ENCODE data around the gene RAB21. TPM values are rescaled to one million over a fixed set of nuclear protein-coding genes. Genes with fewer than 3 reads are reported as not detected.

Gene RAB21
- total RNA-seq, 1 donor from 2014 or later, result 31.0 TPM

DNA sequence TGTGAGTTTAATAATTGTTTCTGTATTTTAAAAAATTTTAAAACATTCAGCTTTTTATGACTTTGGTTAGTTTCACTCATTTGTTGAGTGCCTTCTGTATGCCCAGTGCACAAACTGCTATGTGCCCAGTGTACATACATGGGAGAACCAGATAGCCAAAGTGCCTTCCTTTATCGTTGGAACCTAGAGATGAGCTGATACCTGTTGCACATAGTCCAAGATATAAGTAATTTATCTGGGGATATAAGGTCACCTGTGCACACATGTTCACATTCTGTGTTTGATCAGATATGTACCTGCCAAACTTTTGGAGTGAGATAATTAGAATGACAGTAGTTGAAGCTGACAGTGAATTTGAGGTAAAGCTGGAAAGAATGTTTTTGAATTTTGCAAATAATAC, 37.9 kb downstream of the RAB21 start:
- no peak for TF ChIP-seq CTCF (IDR thresholded peaks at IDR 0.05; ENCODE audit: insufficient read depth, low read length, poor library complexity, severe bottlenecking)
- no peak overlapping the region for H3K4me3 ChIP-seq (ENCODE audit: low read depth, low read length)

DNA sequence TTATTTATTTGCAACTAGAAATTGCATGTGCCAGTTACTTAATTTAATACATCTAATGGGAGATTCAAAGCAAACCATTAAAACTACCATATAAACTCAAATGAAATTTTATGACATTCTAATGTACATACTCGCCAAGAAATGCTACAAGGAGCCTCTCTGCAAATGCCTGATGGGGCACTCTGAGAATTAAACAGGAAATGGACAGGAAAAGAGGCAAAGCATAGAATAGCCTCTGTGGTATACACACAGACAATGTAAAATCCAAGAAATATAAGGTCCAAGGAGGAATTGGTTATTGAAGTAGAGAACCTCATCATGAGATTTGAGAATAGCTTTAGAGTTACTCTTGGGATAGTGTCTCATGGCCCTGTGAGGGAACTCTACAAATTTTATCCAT, 41.2 kb downstream of the RAB21 start:
- H3K36me3 ChIP-seq (ENCODE audit: control insufficient read depth, insufficient read depth, low read length), result no peaks in the 10 kb centered on the region
- DNase-seq (ENCODE audit: low read depth), result no peak
- no peak for TF ChIP-seq CTCF (IDR thresholded peaks at IDR 0.05; ENCODE audit: insufficient read depth, low read length, poor library complexity, severe bottlenecking)
- H3K27me3 ChIP-seq (ENCODE audit: control insufficient read depth, insufficient read depth, low read length), result no peaks in the 10 kb centered on the region
- no peak overlapping the region for H3K4me3 ChIP-seq (ENCODE audit: low read depth, low read length)

More for the DNA sequence above, 37.9 kb downstream of the RAB21 start:
- Histone ChIP-seq H3K27me3 (ENCODE audit: control insufficient read depth, insufficient read depth, low read length) (no peaks in the 10 kb centered on the region), H3K36me3 (ENCODE audit: control insufficient read depth, insufficient read depth, low read length) (no peaks in the 10 kb centered on the region)
- DNase-seq (ENCODE audit: low read depth), result no peak

DNA sequence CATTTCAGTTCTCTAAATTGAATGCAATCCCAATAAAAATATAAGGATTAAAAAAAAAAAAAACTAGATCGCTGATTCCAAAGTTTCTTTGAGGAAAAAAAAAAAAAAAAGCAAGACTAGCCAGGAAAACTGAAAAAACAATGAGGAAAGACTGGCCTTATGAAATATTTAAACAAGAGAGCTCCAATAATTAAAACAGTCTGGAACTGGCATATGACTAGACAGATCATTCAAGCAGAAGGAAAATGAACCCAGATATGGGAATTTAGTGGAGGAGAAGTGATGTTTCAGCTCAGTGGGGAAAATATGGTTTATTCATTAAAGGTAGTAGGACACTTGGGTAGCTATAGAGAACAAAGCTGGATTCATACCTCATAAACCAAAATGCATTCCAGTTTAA, 42.9 kb downstream of the RAB21 start:
- H3K36me3 ChIP-seq (ENCODE audit: control insufficient read depth, insufficient read depth, low read length), result no peaks in the 10 kb centered on the region
- H3K4me3 ChIP-seq (ENCODE audit: low read depth, low read length), result no peak overlapping the region
- H3K27me3 ChIP-seq (ENCODE audit: control insufficient read depth, insufficient read depth, low read length), result no peaks in the 10 kb centered on the region
- DNase-seq (ENCODE audit: low read depth), result no peak
- TF ChIP-seq CTCF (IDR thresholded peaks at IDR 0.05; ENCODE audit: insufficient read depth, low read length, poor library complexity, severe bottlenecking), result no peak

DNA sequence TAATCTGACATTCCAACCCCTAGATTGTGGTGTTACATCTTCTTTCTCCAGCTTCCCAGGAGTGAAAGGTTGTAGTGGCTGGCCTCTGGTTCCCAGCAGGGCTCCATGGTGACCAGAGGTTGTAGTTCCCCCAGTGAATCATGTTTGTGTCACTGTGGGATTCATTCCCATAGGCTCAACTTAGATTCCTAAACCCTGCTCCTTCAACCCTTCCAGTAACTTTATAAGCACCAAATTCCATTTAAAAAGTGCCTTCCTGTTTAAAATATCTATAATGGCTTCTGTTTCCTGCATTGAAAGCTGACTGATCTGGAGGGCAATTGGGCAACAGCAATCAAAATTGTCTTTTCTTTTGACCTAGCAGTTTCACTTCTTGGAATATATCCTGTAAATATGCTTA, 44.4 kb downstream of the RAB21 start:
- H3K4me3 ChIP-seq (ENCODE audit: low read depth, low read length), result no peak overlapping the region
- no peak for DNase-seq (ENCODE audit: low read depth)
- no peak for TF ChIP-seq CTCF (IDR thresholded peaks at IDR 0.05; ENCODE audit: insufficient read depth, low read length, poor library complexity, severe bottlenecking)
- no peaks in the 10 kb centered on the region for H3K36me3 ChIP-seq (ENCODE audit: control insufficient read depth, insufficient read depth, low read length)
- no peaks in the 10 kb centered on the region for H3K27me3 ChIP-seq (ENCODE audit: control insufficient read depth, insufficient read depth, low read length)

GRCh38 chr12:71800177-71800576, 45.5 kb downstream of the RAB21 start:
- no peaks in the 10 kb centered on the region for H3K36me3 ChIP-seq (ENCODE audit: control insufficient read depth, insufficient read depth, low read length)
- no peaks in the 10 kb centered on the region for H3K27me3 ChIP-seq (ENCODE audit: control insufficient read depth, insufficient read depth, low read length)
- DNase-seq (ENCODE audit: low read depth), result no peak
- no peak for TF ChIP-seq CTCF (IDR thresholded peaks at IDR 0.05; ENCODE audit: insufficient read depth, low read length, poor library complexity, severe bottlenecking)
- no peak overlapping the region for H3K4me3 ChIP-seq (ENCODE audit: low read depth, low read length)

DNA sequence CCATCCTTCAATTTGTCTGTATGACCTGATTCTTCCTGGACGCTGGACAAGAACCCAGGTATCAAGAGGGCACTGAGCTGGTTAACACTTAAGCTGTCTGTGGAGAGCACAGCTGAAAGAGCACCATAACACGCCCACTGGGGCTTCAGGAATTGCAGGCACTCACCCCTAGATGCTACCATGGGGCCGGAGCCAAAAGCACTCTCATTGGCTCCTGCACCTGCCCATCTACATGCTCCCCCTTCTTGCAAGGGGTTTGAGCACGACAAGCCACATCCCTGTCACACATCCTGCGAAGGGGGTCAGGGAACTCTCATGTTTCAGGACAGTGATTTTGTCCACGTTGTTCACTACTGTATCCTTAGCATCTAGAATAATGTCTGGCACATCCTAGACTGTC, 49.8 kb downstream of the RAB21 start:
- Histone ChIP-seq H3K27me3 (ENCODE audit: control insufficient read depth, insufficient read depth, low read length) (no peaks in the 10 kb centered on the region), H3K4me3 (ENCODE audit: low read depth, low read length) (no peak overlapping the region), H3K36me3 (ENCODE audit: control insufficient read depth, insufficient read depth, low read length) (no peaks in the 10 kb centered on the region)
- no peak for TF ChIP-seq CTCF (IDR thresholded peaks at IDR 0.05; ENCODE audit: insufficient read depth, low read length, poor library complexity, severe bottlenecking)
- DNase-seq (ENCODE audit: low read depth), result no peak

Data from kidney epithelial cell (primary cell).